ENCODE data around the gene RCOR1.

- TF ChIP-seq, protein P1, sequence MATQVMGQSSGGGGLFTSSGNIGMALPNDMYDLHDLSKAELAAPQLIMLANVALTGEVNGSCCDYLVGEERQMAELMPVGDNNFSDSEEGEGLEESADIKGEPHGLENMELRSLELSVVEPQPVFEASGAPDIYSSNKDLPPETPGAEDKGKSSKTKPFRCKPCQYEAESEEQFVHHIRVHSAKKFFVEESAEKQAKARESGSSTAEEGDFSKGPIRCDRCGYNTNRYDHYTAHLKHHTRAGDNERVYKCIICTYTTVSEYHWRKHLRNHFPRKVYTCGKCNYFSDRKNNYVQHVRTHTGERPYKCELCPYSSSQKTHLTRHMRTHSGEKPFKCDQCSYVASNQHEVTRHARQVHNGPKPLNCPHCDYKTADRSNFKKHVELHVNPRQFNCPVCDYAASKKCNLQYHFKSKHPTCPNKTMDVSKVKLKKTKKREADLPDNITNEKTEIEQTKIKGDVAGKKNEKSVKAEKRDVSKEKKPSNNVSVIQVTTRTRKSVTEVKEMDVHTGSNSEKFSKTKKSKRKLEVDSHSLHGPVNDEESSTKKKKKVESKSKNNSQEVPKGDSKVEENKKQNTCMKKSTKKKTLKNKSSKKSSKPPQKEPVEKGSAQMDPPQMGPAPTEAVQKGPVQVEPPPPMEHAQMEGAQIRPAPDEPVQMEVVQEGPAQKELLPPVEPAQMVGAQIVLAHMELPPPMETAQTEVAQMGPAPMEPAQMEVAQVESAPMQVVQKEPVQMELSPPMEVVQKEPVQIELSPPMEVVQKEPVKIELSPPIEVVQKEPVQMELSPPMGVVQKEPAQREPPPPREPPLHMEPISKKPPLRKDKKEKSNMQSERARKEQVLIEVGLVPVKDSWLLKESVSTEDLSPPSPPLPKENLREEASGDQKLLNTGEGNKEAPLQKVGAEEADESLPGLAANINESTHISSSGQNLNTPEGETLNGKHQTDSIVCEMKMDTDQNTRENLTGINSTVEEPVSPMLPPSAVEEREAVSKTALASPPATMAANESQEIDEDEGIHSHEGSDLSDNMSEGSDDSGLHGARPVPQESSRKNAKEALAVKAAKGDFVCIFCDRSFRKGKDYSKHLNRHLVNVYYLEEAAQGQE (IDR thresholded peaks at IDR 0.05; ENCODE audit: borderline replicate concordance) = no peak
- TF ChIP-seq, protein P2, sequence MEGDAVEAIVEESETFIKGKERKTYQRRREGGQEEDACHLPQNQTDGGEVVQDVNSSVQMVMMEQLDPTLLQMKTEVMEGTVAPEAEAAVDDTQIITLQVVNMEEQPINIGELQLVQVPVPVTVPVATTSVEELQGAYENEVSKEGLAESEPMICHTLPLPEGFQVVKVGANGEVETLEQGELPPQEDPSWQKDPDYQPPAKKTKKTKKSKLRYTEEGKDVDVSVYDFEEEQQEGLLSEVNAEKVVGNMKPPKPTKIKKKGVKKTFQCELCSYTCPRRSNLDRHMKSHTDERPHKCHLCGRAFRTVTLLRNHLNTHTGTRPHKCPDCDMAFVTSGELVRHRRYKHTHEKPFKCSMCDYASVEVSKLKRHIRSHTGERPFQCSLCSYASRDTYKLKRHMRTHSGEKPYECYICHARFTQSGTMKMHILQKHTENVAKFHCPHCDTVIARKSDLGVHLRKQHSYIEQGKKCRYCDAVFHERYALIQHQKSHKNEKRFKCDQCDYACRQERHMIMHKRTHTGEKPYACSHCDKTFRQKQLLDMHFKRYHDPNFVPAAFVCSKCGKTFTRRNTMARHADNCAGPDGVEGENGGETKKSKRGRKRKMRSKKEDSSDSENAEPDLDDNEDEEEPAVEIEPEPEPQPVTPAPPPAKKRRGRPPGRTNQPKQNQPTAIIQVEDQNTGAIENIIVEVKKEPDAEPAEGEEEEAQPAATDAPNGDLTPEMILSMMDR (IDR thresholded peaks at IDR 0.05; ENCODE audit: poor library complexity, severe bottlenecking) = no peak
- TF ChIP-seq EZH2 (IDR thresholded peaks at IDR 0.05; ENCODE audit: borderline replicate concordance, insufficient read depth, low read length, poor library complexity, severe bottlenecking) = no peak
Observed at GRCh38 chr14:102717276-102717675, 124.8 kb downstream of the RCOR1 start.

Measured in neural cell (in vitro differentiated cells).